Lower lobe of right lung (tissue), 2 donors: ENCODE measurements around the gene NCS1. TPM values are rescaled to one million over a fixed set of nuclear protein-coding genes. Genes with fewer than 3 reads are reported as not detected.
A peak's percentile ranks its signal among the peaks of the same experiment; 100 is the strongest.

Experiments
- ATAC-seq, 2 donors: fragments of 200-7000 bp; cut with Tn5 transposase; one replicate each; pipeline ENCODE4 v1.9.1; 2020 to 2022; ENCODE audit warnings: mild to moderate bottlenecking in 2 of 2, moderate library complexity in 2 of 2
- DNase-seq: peaks from one replicate; pipeline ENCODE4 v3.0.0-alpha.2; 2020
- H3K27ac ChIP-seq: fragments of 200-600 bp; one replicate; pipeline ENCODE4 v1.8.0; 2022
- H3K27me3 ChIP-seq: fragments of 200-600 bp; one replicate; pipeline ENCODE4 v1.8.0; 2022; ENCODE audit warnings: low read depth
- H3K36me3 ChIP-seq: fragments of 200-600 bp; one replicate; pipeline ENCODE4 v1.8.0; 2022; ENCODE audit warnings: mild to moderate bottlenecking
- H3K4me1 ChIP-seq: fragments of 200-600 bp; one replicate; pipeline ENCODE4 v1.8.0; 2022
- H3K4me3 ChIP-seq: fragments of 200-600 bp; one replicate; pipeline ENCODE4 v1.8.0; 2022; ENCODE audit warnings: mild to moderate bottlenecking
- H3K9me3 ChIP-seq: fragments of 200-600 bp; one replicate; pipeline ENCODE4 v1.8.0; 2022
- CTCF ChIP-seq: fragments of 200-600 bp; IDR thresholded peaks from one replicate; pipeline ENCODE4 v1.8.0; 2022; ENCODE audit warnings: antibody characterized with exemption, mild to moderate bottlenecking
- intact Hi-C: fragments of 100-400 bp; cut with DNase I; formaldehyde crosslinking; loops from one replicate; pipeline ENCODE4 v1.11.0; 2022
- total RNA-seq: library from RNA; stranded (reverse); fragmentation: NEBNext Ultra II Directional; extraction: Animal tissue kit (Norgen Biotek cat#: 25700); gene quantifications from one replicate; pipeline ENCODE4 v1.2.1, GENCODE V29; 2021
- donor health status: DM: no; HTN: yes; CAD: no; lungs with severe emphysema.

NCS1 gene
- total RNA-seq, 1 donor from 2014 or later, result 7.0 TPM

- Histone ChIP-seq H3K27ac (no peak overlapping the region), H3K4me1 (peaks cover 22% of the 10 kb centered on the region), H3K4me3 (no peak overlapping the region), H3K36me3 (no peaks in the 10 kb centered on the region), H3K9me3 (no peaks in the 10 kb centered on the region), H3K27me3 (peaks cover 20% of the 10 kb centered on the region)
- DNase-seq (no peak), ATAC-seq (peak in 1 of 2 donors; percentile 12)
- intact Hi-C loops, result no loop called here
- no peak for TF ChIP-seq CTCF
Observed at GRCh38 chr9:130143279-130143893, 28.8 kb upstream of the NCS1 start.

- intact Hi-C loops, result no loop called here
- ATAC-seq (peak in 1 of 2 donors; percentile 45), DNase-seq (no peak)
- Histone ChIP-seq H3K36me3 (no peaks in the 10 kb centered on the region), H3K27ac (no peak overlapping the region), H3K27me3 (peaks cover 22% of the 10 kb centered on the region), H3K4me3 (no peak overlapping the region), H3K9me3 (no peaks in the 10 kb centered on the region), H3K4me1 (peaks cover 17% of the 10 kb centered on the region)
- no peak for TF ChIP-seq CTCF
Observed at GRCh38 chr9:130143958-130144366, 28.2 kb upstream of the NCS1 start.

- ATAC-seq (no peak), DNase-seq (no peak)
- Histone ChIP-seq H3K27me3 (peaks cover 26% of the 10 kb centered on the region), H3K4me3 (no peak overlapping the region), H3K36me3 (no peaks in the 10 kb centered on the region), H3K27ac (no peak overlapping the region), H3K9me3 (no peaks in the 10 kb centered on the region), H3K4me1 (peaks cover 10% of the 10 kb centered on the region)
- TF ChIP-seq CTCF, result no peak
- intact Hi-C loops, result no loop called here
Observed at GRCh38 chr9:130144703-130145102, 27.5 kb upstream of the NCS1 start.

GRCh38 chr9:130145658-130146057 is 26.5 kb upstream of the NCS1 start:
- ATAC-seq, result no peak
- TF ChIP-seq CTCF, result no peak
- H3K27me3 ChIP-seq, result peaks cover 26% of the 10 kb centered on the region

GRCh38 chr9:130147198-130147597 is 25.0 kb upstream of the NCS1 start:
- ATAC-seq (no peak), DNase-seq (no peak)
- TF ChIP-seq CTCF, result no peak
- intact Hi-C loops, result no loop called here
- Histone ChIP-seq H3K9me3 (no peaks in the 10 kb centered on the region), H3K4me3 (no peak overlapping the region), H3K27me3 (peaks cover 26% of the 10 kb centered on the region), H3K4me1 (peaks cover 10% of the 10 kb centered on the region), H3K27ac (no peak overlapping the region), H3K36me3 (no peaks in the 10 kb centered on the region)

More at GRCh38 chr9:130145658-130146057, 26.5 kb upstream of the NCS1 start:
- DNase-seq, result no peak
- H3K4me3 ChIP-seq, result no peak overlapping the region
- H3K4me1 ChIP-seq, result peaks cover 10% of the 10 kb centered on the region
- H3K27ac ChIP-seq, result no peak overlapping the region
- no peaks in the 10 kb centered on the region for H3K36me3 ChIP-seq
- H3K9me3 ChIP-seq, result no peaks in the 10 kb centered on the region
- intact Hi-C loops, result no loop called here
